CD4-positive, alpha-beta T cell treated with Interleukin-6 for 4 hours (primary cell): Measurements from ENCODE around the gene FOXC1.

Experiments
- DNase-seq: peaks from one replicate; pipeline ENCODE4 v3.0.0-alpha.2; 2020; ENCODE audit warnings: mixed read lengths

Gene FOXC1

GRCh38 chr6:1624851-1625781, 15.4 kb downstream of the FOXC1 start:
- no peak for DNase-seq

GRCh38 chr6:1625794-1626435, 16.2 kb downstream of the FOXC1 start:
- no peak for DNase-seq

- no peak for DNase-seq
These were observed 16.8 kb downstream of the FOXC1 start for GRCh38 chr6:1626481-1626880.

- DNase-seq, result no peak
These were observed 18.3 kb downstream of the FOXC1 start for GRCh38 chr6:1627827-1628560.

GRCh38 chr6:1629316-1629715, 19.6 kb downstream of the FOXC1 start:
- DNase-seq, result no peak

GRCh38 chr6:1630212-1630770, 20.6 kb downstream of the FOXC1 start:
- no peak for DNase-seq

GRCh38 chr6:1630771-1631217, 21.1 kb downstream of the FOXC1 start:
- no peak for DNase-seq

GRCh38 chr6:1631251-1631650, 21.5 kb downstream of the FOXC1 start:
- DNase-seq, result no peak

GRCh38 chr6:1633366-1634021, 23.8 kb downstream of the FOXC1 start:
- DNase-seq, result no peak

GRCh38 chr6:1634081-1634480, 24.4 kb downstream of the FOXC1 start:
- DNase-seq, result no peak

- no peak for DNase-seq
These were observed 25.7 kb downstream of the FOXC1 start for GRCh38 chr6:1635305-1636010.

GRCh38 chr6:1636272-1636825, 26.6 kb downstream of the FOXC1 start:
- DNase-seq, result no peak

- no peak for DNase-seq
These were observed 27.5 kb downstream of the FOXC1 start for GRCh38 chr6:1636971-1637871.

- no peak for DNase-seq
These were observed 29.7 kb downstream of the FOXC1 start for GRCh38 chr6:1639430-1639829.

GRCh38 chr6:1640476-1640875, 30.8 kb downstream of the FOXC1 start:
- DNase-seq, result no peak

GRCh38 chr6:1641343-1641885, 31.7 kb downstream of the FOXC1 start:
- no peak for DNase-seq

- DNase-seq, result no peak
These were observed 33.4 kb downstream of the FOXC1 start for GRCh38 chr6:1643111-1643510.

GRCh38 chr6:1643830-1644445, 34.2 kb downstream of the FOXC1 start:
- DNase-seq, result no peak

- DNase-seq, result no peak
These were observed 34.9 kb downstream of the FOXC1 start for GRCh38 chr6:1644516-1645060.
